Esophagus muscularis mucosa (tissue), 4 donors: ENCODE results near the gene EID2. TPM values are rescaled to one million over a fixed set of nuclear protein-coding genes. Genes with fewer than 3 reads are reported as not detected.

Experiments
- DNase-seq: peaks from one replicate; pipeline ENCODE4 v3.0.0-alpha.2; 2017; ENCODE audit errors: extremely low spot score
- H3K27ac ChIP-seq, 4 donors: fragments of 200-600 bp; sonication (generic); replicated peaks in 1 of 4; 1 replicate in 3 of 4; 2 replicates in 1 of 4; pipeline ENCODE4 v1.5.1; 2016 to 2019; ENCODE audit warnings: mild to moderate bottlenecking in 1 of 4
- H3K27me3 ChIP-seq, 4 donors: fragments of 200-600 bp; sonication (generic); one replicate each; pipeline versions ENCODE4 v1.5.1 to v1.6.0; 2016 to 2019
- H3K36me3 ChIP-seq, 4 donors: fragments of 200-600 bp; sonication (generic); one replicate each; pipeline ENCODE4 v1.5.1; 2016 to 2019
- H3K4me1 ChIP-seq, 4 donors: fragments of 200-600 bp; sonication (generic); one replicate each; pipeline ENCODE4 v1.5.1; 2016 to 2019
- H3K4me3 ChIP-seq, 4 donors: fragments of 200-600 bp; sonication (generic); 1 replicate in 2 of 4; 2 replicates in 2 of 4; pipeline ENCODE4 v1.5.1; 2016 to 2019; ENCODE audit warnings: mild to moderate bottlenecking in 4 of 4, moderate library complexity in 1 of 4
- H3K9me3 ChIP-seq, 4 donors: fragments of 200-600 bp; sonication (generic); 1 replicate in 3 of 4; 2 replicates in 1 of 4; pipeline ENCODE4 v1.5.1; 2016 to 2019
- EP300 ChIP-seq: sonication (generic); formaldehyde crosslinking; IDR thresholded peaks from one replicate; pipeline ENCODE4 v1.6.1; 2017; ENCODE audit warnings: antibody characterized with exemption
- POLR2A ChIP-seq: fragments of 450-650 bp; IDR thresholded peaks from one replicate; pipeline ENCODE4 v1.6.1; 2017; ENCODE audit warnings: antibody characterized with exemption, moderate library complexity, mild to moderate bottlenecking, low read depth
- POLR2AphosphoS5 ChIP-seq, 2 donors: sonication (generic); formaldehyde crosslinking; IDR thresholded peaks; one replicate each; pipeline ENCODE4 v1.6.1; 2017; ENCODE audit warnings: antibody characterized with exemption in 2 of 2
- WGBS: methylation state at CpG from one replicate; pipeline ENCODE4 v1.1.5; 2018; 5-methylcytosine and 5-hydroxymethylcytosine counted together
- intact Hi-C: fragments of 100-400 bp; cut with DNase I; formaldehyde crosslinking; loops from one replicate; pipeline ENCODE4 v1.15.1; 2023
- total RNA-seq, 4 donors: library from RNA; depleted of rRNA; stranded (reverse); fragments of >200 nt; gene quantifications; one replicate each; pipeline versions ENCODE4 v1.1.0 to v1.2.1, GENCODE V29; 2016
- TF ChIP-seq, protein P1 (sequence below), 3 experiments: fragments of 200-600 bp in 2 of 3; fragments of 450-650 bp in 1 of 3; sonication (generic) in 2 of 3; IDR thresholded peaks; one replicate each; pipeline ENCODE4 v1.5.1; 2017 to 2019; ENCODE audit warnings: antibody characterized with exemption in 3 of 3, mild to moderate bottlenecking in 2 of 3, moderate library complexity in 1 of 3

The EID2 gene
- total RNA-seq, 4 donors from 2014 or later, result 13.9 to 26.4 (median 18.9) TPM

- Histone ChIP-seq H3K4me3 (no peak overlapping the region), H3K27me3 (peaks cover 0 to 92% (median 48%) of the 10 kb centered on the region in 4 donors), H3K27ac (no peak overlapping the region), H3K9me3 (peaks cover 0 to 3% (median 0%) of the 10 kb centered on the region in 4 donors), H3K36me3 (no peaks in the 10 kb centered on the region), H3K4me1 (peaks cover 19 to 31% (median 27%) of the 10 kb centered on the region in 4 donors)
- no peak for TF ChIP-seq POLR2A
- TF ChIP-seq, protein P1, sequence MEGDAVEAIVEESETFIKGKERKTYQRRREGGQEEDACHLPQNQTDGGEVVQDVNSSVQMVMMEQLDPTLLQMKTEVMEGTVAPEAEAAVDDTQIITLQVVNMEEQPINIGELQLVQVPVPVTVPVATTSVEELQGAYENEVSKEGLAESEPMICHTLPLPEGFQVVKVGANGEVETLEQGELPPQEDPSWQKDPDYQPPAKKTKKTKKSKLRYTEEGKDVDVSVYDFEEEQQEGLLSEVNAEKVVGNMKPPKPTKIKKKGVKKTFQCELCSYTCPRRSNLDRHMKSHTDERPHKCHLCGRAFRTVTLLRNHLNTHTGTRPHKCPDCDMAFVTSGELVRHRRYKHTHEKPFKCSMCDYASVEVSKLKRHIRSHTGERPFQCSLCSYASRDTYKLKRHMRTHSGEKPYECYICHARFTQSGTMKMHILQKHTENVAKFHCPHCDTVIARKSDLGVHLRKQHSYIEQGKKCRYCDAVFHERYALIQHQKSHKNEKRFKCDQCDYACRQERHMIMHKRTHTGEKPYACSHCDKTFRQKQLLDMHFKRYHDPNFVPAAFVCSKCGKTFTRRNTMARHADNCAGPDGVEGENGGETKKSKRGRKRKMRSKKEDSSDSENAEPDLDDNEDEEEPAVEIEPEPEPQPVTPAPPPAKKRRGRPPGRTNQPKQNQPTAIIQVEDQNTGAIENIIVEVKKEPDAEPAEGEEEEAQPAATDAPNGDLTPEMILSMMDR (IDR thresholded peaks at IDR 0.05), result no peak
- no peak for TF ChIP-seq EP300
- no peak for TF ChIP-seq POLR2AphosphoS5 (IDR thresholded peaks at IDR 0.05)
- WGBS, result 86% methylated on average over 8 of the region's 8 CpGs
- no peak for DNase-seq
- intact Hi-C loops, result no loop called here
Observed at GRCh38 chr19:39499932-39500331, 40.0 kb downstream of the EID2 start.

DNA sequence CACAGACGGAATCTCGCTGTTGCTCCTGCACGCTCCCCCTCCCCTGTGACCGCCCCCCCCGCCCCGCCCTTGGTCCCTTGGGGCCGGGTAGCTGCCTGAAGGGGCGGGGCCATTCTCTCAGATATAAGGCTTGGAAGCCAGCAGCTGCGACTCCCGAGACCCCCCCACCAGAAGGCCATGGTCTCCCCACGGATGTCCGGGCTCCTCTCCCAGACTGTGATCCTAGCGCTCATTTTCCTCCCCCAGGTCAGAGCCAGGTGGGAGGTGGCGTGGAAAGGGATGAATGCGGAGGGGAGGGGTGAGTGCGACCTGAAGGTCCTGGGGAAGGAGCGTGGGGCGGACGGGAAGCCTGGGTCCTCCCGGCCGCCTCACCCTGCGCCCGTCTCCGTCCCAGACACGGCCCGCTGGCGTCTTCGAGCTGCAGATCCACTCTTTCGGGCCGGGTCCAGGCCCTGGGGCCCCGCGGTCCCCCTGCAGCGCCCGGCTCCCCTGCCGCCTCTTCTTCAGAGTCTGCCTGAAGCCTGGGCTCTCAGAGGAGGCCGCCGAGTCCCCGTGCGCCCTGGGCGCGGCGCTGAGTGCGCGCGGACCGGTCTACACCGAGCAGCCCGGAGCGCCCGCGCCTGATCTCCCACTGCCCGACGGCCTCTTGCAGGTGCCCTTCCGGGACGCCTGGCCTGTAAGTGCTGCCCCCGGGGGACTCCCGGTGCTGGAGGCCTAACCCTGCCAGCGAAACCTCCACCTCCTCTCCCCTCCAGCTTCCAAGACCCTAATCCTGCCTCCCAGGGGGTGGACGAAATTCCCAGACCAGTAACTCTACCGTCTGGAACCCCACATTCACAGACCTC lies 40.9 kb downstream of the EID2 start, which contains the start of gene DLL3:
DLL3 (plus strand) TSS at position 150 of the 845 bp plus-strand sequence; CDS start at position 178, 28 bp downstream.
- H3K4me3 ChIP-seq, result peak within 1 kb of the TSS in 3 of 4 donors; percentile 0 to 23 (median 12)
- H3K36me3 ChIP-seq, result no peaks in the 10 kb centered on the region
- intact Hi-C loops, result no loop called here
- TF ChIP-seq POLR2A (no peak), EP300 (no peak), POLR2AphosphoS5 (IDR thresholded peaks at IDR 0.05) (no peak)
- TF ChIP-seq, protein P1 (IDR thresholded peaks at IDR 0.05), result no peak
- 2% methylated on average over 26 of the region's 60 CpGs for whole genome bisulfite sequencing
- no peak for DNase-seq
- H3K4me1 ChIP-seq, result peaks cover 19 to 31% (median 27%) of the 10 kb centered on the region in 4 donors
- H3K9me3 ChIP-seq, result peaks cover 0 to 3% (median 0%) of the 10 kb centered on the region in 4 donors
- H3K27me3 ChIP-seq, result peaks cover 0 to 83% (median 39%) of the 10 kb centered on the region in 4 donors
- H3K27ac ChIP-seq, result no peak within 1 kb of the TSS

GRCh38 chr19:39497996-39498797 lies 41.8 kb downstream of the EID2 start:
- WGBS, result 2% methylated on average over 32 of the region's 40 CpGs
- Histone ChIP-seq H3K9me3 (peaks cover 0 to 3% (median 0%) of the 10 kb centered on the region in 4 donors), H3K27ac (no peak overlapping the region), H3K4me3 (peak overlapping the region in 3 of 4 donors; percentile 0 to 23 (median 12)), H3K4me1 (peaks cover 19 to 30% (median 27%) of the 10 kb centered on the region in 4 donors), H3K36me3 (no peaks in the 10 kb centered on the region), H3K27me3 (peaks cover 0 to 75% (median 31%) of the 10 kb centered on the region in 4 donors)
- intact Hi-C loops, result no loop called here
- no peak for DNase-seq
- TF ChIP-seq, protein P1 (IDR thresholded peaks at IDR 0.05), result peak; percentile 21 to 41 (median 28)
- no peak for TF ChIP-seq POLR2AphosphoS5 (IDR thresholded peaks at IDR 0.05)
- no peak for TF ChIP-seq EP300
- TF ChIP-seq POLR2A, result no peak

DNA sequence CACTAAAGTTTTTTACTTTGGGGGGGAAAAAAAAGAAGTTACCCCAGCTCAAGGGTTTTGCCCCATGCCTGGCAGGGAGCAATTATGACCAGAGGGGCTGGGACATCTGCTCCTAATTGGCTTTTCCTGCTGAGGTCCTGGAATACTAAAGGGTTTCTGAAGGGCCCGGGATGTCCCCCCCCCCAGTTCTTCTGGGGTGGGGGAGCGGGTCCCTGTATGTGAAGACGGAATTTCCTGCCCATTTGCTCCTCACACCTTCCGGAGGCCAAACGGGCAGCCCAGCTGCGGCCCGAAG lies 42.3 kb downstream of the EID2 start:
- Histone ChIP-seq H3K9me3 (peaks cover 0 to under 1% (median 0%) of the 10 kb centered on the region in 4 donors), H3K4me3 (peak overlapping the region in 3 of 4 donors; percentile 0 to 23 (median 12)), H3K4me1 (peaks cover 19 to 24% (median 22%) of the 10 kb centered on the region in 4 donors), H3K36me3 (no peaks in the 10 kb centered on the region), H3K27me3 (peaks cover 0 to 69% (median 26%) of the 10 kb centered on the region in 4 donors), H3K27ac (no peak overlapping the region)
- TF ChIP-seq POLR2AphosphoS5 (IDR thresholded peaks at IDR 0.05) (no peak), POLR2A (no peak), EP300 (no peak)
- TF ChIP-seq, protein P1 (IDR thresholded peaks at IDR 0.05), result no peak
- DNase-seq, result no peak
- 0% methylated on average over 5 of the region's 7 CpGs for WGBS
- intact Hi-C loops, result no loop called here
